HepG2 (cell line): ENCODE data around the gene ACP7. TPM values are rescaled to one million over a fixed set of nuclear protein-coding genes. Genes with fewer than 3 reads are reported as not detected.

Source experiments
- ATF7 ChIP-seq, 2 experiments: fragments of 450-650 bp in 1 of 2; sonication (generic) in 1 of 2; formaldehyde crosslinking in 1 of 2; IDR thresholded peaks; 2 replicates each; pipeline versions ENCODE4 v1.4.0 to v1.6.1; 2016 to 2020; ENCODE audit warnings: antibody characterized with exemption in 1 of 2, mild to moderate bottlenecking in 1 of 2, missing genetic modification reagents in 1 of 2
- HDAC1 ChIP-seq: sonication (generic); formaldehyde crosslinking; IDR thresholded peaks from 2 replicates; pipeline ENCODE4 v1.5.1; 2020; ENCODE audit warnings: mild to moderate bottlenecking, missing genetic modification reagents
- HMG20A ChIP-seq: IDR thresholded peaks from 2 replicates; pipeline ENCODE4 v1.6.1; 2016; ENCODE audit warnings: borderline replicate concordance
- HMGA1 ChIP-seq: sonication (generic); formaldehyde crosslinking; conservative IDR thresholded peaks from 2 replicates; pipeline ENCODE4 v1.4.0; 2020; ENCODE audit warnings: missing genetic modification reagents
- KDM4B ChIP-seq: sonication (generic); formaldehyde crosslinking; IDR thresholded peaks from 2 replicates; pipeline ENCODE4 v1.4.0; 2020; ENCODE audit warnings: missing genetic modification reagents
- KLF12 ChIP-seq: sonication (generic); formaldehyde crosslinking; IDR thresholded peaks from 2 replicates; pipeline ENCODE4 v1.4.0; 2020; ENCODE audit warnings: missing genetic modification reagents, borderline replicate concordance
- MED13 ChIP-seq: sonication (generic); formaldehyde crosslinking; IDR thresholded peaks from 2 replicates; pipeline ENCODE4 v1.5.0; 2020; ENCODE audit warnings: missing genetic modification reagents
- NFYB ChIP-seq: sonication (generic); formaldehyde crosslinking; IDR thresholded peaks from 2 replicates; pipeline ENCODE4 v1.4.0; 2020; ENCODE audit warnings: missing genetic modification reagents
- PAF1 ChIP-seq: IDR thresholded peaks from 2 replicates; pipeline ENCODE4 v1.6.1; 2016; ENCODE audit warnings: missing genetic modification reagents, missing compliant biosample characterization
- POLR2AphosphoS5 ChIP-seq: IDR thresholded peaks from 2 replicates; pipeline ENCODE4 v1.6.1; 2012; ENCODE audit warnings: low read depth, low read length
- PRDM4 ChIP-seq: sonication (generic); formaldehyde crosslinking; IDR thresholded peaks from 2 replicates; pipeline ENCODE4 v1.9.0; 2021; ENCODE audit warnings: missing genetic modification reagents, borderline replicate concordance
- SMARCE1 ChIP-seq: fragments of 450-650 bp; IDR thresholded peaks from 2 replicates; pipeline ENCODE4 v1.6.1; 2017; ENCODE audit warnings: borderline replicate concordance
- SOX6 ChIP-seq, 2 experiments: fragments of 450-650 bp in 1 of 2; sonication (generic) in 1 of 2; formaldehyde crosslinking in 1 of 2; IDR thresholded peaks; 2 replicates each; pipeline versions ENCODE4 v1.4.0 to v1.6.1; 2017 to 2020; ENCODE audit warnings: antibody characterized with exemption in 1 of 2, mild to moderate bottlenecking in 1 of 2, missing genetic modification reagents in 1 of 2
- THAP11 ChIP-seq: IDR thresholded peaks from 2 replicates; pipeline ENCODE4 v1.6.1; 2016; ENCODE audit warnings: missing biosample characterization, missing genetic modification reagents
- ZFP82 ChIP-seq: sonication (generic); formaldehyde crosslinking; IDR thresholded peaks from 2 replicates; pipeline ENCODE4 v1.5.1; 2020; ENCODE audit warnings: mild to moderate bottlenecking, missing genetic modification reagents, borderline replicate concordance
- ZNF207 ChIP-seq: fragments of 450-650 bp; IDR thresholded peaks from 2 replicates; pipeline ENCODE4 v1.6.1; 2016; ENCODE audit warnings: antibody characterized with exemption, borderline replicate concordance
- ZNF224 ChIP-seq: sonication (generic); formaldehyde crosslinking; IDR thresholded peaks from 2 replicates; pipeline ENCODE4 v1.5.0; 2020; ENCODE audit warnings: mild to moderate bottlenecking, missing genetic modification reagents
- ZNF317 ChIP-seq: sonication (generic); formaldehyde crosslinking; IDR thresholded peaks from 2 replicates; pipeline ENCODE4 v1.5.0; 2020; ENCODE audit warnings: mild to moderate bottlenecking, missing genetic modification reagents
- ZNF33A ChIP-seq: sonication (generic); formaldehyde crosslinking; IDR thresholded peaks from 2 replicates; pipeline ENCODE4 v1.5.1; 2020; ENCODE audit warnings: missing genetic modification reagents, mild to moderate bottlenecking, moderate library complexity, borderline replicate concordance
- ZNF501 ChIP-seq: sonication (generic); formaldehyde crosslinking; IDR thresholded peaks from 2 replicates; pipeline ENCODE4 v1.5.1; 2020; ENCODE audit warnings: mild to moderate bottlenecking, moderate library complexity, missing genetic modification reagents
- polyA plus RNA-seq, 8 experiments: library from polyadenylated mRNA; depleted of rRNA in 3 of 8; stranded (reverse) in 7 of 8; unstranded in 1 of 8; fragments of >200 nt; fragmentation: Illumina TruSeq in 4 of 8; extraction: Trizol in 4 of 8; gene quantifications; 2 replicates each; pipeline versions ENCODE4 v1.2.1 to v1.2.3, GENCODE V29; 2011 to 2016; ENCODE audit warnings: low read depth in 4 of 8, missing spikeins in 1 of 8, mixed read lengths in 1 of 8; ENCODE audit not compliant: insufficient read depth in 1 of 8
- total RNA-seq, 5 experiments: library from RNA; depleted of rRNA; stranded (reverse); fragments of >200 nt; fragmentation: Illumina TruSeq; extraction: Trizol; gene quantifications; 2 replicates each; pipeline ENCODE4 v1.2.3, GENCODE V29; 2016; ENCODE audit warnings: low read depth in 1 of 5
- TF ChIP-seq, protein P1 (sequence below): sonication (generic); formaldehyde crosslinking; IDR thresholded peaks from 2 replicates; pipeline ENCODE4 v1.4.0; 2020; ENCODE audit warnings: mild to moderate bottlenecking, missing genetic modification reagents, borderline replicate concordance
- TF ChIP-seq, protein P2 (sequence below): fragments of 450-650 bp; IDR thresholded peaks from 2 replicates; pipeline ENCODE4 v1.6.1; 2016

ACP7 gene
- total and polyA plus RNA-seq, 2 of the 13 experiments (the other 11 are each of a cell fraction or from before 2014, with no cell fraction given) = not detected

DNA sequence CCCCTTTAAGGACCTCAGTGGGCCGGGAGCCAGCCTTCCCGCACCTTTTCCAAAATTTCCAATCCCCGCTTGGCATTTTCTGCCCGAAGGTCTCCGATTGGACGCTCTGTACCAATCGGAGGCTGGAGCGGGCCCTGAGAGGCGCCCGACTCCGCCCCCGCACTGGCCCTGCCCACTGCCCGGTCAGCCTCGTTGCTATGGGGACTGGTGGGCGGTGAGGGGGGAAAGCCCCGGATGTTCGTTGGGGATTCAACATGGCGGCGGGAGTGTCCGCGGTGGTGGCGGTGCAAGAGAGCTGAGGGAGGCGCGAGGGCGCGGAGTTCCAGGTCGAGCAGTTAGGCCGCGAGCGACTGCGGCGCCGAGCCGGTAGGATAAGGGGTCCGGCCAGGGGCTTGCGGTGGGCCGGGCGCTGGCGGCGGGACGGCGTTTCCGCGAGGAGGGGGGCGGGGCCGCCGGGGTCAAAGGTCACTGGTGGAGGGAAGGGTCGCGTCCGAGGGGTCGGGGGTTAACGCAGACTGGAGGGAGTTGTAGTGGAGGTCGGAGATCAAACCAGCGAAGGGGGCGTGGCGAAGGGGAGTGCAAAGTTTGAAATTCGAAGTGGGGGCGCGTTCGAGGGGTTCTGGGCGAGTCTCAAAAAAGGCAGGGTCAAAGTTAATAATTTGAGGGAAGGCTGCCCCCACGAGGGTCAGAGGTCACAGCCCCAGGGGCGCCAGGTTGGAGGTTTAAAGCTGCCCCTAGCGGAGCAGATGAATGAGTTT lies 41.6 kb downstream of the ACP7 start, which contains the start of gene PAK4 (continued):
- TF ChIP-seq ZNF317 (CRISPR knock-in tag) (0 out of 2 replicates have a peak, but pooled peaks have one; percentile 44), ATF7 (IDR thresholded peaks at IDR 0.05) (no peak), ATF7 (CRISPR knock-in tag; IDR thresholded peaks at IDR 0.05) (no peak), SMARCE1 (no peak), THAP11 (CRISPR knock-in tag) (peak; percentile 74), MED13 (CRISPR knock-in tag) (peak; percentile 69; the same call in 1 of the 2 replicates), ZNF501 (CRISPR knock-in tag) (peak; percentile 91), ZFP82 (CRISPR knock-in tag) (no peak), ZNF224 (CRISPR knock-in tag) (no peak), PRDM4 (CRISPR knock-in tag) (no peak), SOX6 (IDR thresholded peaks at IDR 0.05) (no peak), SOX6 (CRISPR knock-in tag; IDR thresholded peaks at IDR 0.05) (peak; percentile 77; the same call in 1 of the 2 replicates), KDM4B (CRISPR knock-in tag) (no peak), HMGA1 (no peak), ZNF207 (no peak), HDAC1 (CRISPR knock-in tag) (peak; percentile 88), PAF1 (CRISPR knock-in tag) (no peak), HMG20A (CRISPR knock-in tag) (no peak), ZNF33A (CRISPR knock-in tag) (no peak), POLR2AphosphoS5 (peak; percentile 67; the same call in 1 of the 2 replicates), KLF12 (0 out of 2 replicates have a peak, but pooled peaks have one; percentile 66), NFYB (CRISPR knock-in tag) (peak; percentile 94)
- TF ChIP-seq, protein P1, sequence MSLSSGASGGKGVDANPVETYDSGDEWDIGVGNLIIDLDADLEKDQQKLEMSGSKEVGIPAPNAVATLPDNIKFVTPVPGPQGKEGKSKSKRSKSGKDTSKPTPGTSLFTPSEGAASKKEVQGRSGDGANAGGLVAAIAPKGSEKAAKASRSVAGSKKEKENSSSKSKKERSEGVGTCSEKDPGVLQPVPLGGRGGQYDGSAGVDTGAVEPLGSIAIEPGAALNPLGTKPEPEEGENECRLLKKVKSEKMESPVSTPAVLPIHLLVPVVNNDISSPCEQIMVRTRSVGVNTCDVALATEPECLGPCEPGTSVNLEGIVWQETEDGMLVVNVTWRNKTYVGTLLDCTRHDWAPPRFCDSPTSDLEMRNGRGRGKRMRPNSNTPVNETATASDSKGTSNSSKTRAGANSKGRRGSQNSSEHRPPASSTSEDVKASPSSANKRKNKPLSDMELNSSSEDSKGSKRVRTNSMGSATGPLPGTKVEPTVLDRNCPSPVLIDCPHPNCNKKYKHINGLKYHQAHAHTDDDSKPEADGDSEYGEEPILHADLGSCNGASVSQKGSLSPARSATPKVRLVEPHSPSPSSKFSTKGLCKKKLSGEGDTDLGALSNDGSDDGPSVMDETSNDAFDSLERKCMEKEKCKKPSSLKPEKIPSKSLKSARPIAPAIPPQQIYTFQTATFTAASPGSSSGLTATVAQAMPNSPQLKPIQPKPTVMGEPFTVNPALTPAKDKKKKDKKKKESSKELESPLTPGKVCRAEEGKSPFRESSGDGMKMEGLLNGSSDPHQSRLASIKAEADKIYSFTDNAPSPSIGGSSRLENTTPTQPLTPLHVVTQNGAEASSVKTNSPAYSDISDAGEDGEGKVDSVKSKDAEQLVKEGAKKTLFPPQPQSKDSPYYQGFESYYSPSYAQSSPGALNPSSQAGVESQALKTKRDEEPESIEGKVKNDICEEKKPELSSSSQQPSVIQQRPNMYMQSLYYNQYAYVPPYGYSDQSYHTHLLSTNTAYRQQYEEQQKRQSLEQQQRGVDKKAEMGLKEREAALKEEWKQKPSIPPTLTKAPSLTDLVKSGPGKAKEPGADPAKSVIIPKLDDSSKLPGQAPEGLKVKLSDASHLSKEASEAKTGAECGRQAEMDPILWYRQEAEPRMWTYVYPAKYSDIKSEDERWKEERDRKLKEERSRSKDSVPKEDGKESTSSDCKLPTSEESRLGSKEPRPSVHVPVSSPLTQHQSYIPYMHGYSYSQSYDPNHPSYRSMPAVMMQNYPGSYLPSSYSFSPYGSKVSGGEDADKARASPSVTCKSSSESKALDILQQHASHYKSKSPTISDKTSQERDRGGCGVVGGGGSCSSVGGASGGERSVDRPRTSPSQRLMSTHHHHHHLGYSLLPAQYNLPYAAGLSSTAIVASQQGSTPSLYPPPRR = 0 out of 2 replicates have a peak, but pooled peaks have one; percentile 60
- TF ChIP-seq, protein P2, sequence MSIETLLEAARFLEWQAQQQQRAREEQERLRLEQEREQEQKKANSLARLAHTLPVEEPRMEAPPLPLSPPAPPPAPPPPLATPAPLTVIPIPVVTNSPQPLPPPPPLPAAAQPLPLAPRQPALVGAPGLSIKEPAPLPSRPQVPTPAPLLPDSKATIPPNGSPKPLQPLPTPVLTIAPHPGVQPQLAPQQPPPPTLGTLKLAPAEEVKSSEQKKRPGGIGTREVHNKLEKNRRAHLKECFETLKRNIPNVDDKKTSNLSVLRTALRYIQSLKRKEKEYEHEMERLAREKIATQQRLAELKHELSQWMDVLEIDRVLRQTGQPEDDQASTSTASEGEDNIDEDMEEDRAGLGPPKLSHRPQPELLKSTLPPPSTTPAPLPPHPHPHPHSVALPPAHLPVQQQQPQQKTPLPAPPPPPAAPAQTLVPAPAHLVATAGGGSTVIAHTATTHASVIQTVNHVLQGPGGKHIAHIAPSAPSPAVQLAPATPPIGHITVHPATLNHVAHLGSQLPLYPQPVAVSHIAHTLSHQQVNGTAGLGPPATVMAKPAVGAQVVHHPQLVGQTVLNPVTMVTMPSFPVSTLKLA = no peak
